GM11168 (cell line): ENCODE data around the gene KIAA1549.

Source experiments
- in situ Hi-C: fragments of 300-500 bp; cut with MboI; formaldehyde crosslinking; loops from one replicate; pipeline ENCODE4 v1.12.0; 2022; ENCODE audit warnings: low sequenced_read_pairs; ENCODE audit not compliant: unreplicated experiment

KIAA1549 gene

DNA sequence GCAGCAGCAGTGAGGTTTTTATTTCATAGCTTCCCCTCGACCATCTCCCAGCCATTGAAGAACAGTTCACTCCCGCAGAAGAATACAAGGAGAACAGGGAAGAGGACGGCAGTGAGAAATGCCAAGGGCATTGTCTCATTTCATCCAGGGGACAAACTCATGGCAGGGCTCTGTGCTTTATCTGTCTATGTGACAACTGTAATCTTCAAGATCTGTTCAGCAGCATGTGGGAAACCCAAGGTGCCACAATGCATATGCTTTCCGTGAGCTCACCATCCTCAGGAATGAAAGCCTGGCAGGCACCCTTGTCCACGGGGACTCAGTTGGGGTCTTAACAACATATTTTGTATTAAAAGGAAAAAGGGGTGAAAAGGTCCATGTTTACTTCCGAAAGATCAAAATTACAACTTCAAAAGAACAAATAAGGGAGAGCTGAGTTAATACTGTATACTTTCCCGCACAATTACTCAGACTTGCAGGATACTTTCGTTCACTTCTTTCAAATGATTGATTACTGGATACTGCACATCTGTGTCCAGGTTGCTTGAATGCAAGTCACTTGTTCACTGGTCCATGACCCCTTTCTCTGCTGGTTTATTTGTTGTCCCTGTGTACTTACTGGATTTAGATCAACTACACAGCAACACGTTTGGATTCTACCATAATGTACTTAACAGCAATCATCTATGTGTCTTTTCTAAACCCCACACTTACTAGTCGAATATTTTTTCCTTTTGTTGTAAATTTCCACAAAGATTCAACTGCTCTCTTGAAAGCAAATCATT, 93.1 kb downstream of the KIAA1549 start:
- in situ Hi-C loops: no loop called here

DNA sequence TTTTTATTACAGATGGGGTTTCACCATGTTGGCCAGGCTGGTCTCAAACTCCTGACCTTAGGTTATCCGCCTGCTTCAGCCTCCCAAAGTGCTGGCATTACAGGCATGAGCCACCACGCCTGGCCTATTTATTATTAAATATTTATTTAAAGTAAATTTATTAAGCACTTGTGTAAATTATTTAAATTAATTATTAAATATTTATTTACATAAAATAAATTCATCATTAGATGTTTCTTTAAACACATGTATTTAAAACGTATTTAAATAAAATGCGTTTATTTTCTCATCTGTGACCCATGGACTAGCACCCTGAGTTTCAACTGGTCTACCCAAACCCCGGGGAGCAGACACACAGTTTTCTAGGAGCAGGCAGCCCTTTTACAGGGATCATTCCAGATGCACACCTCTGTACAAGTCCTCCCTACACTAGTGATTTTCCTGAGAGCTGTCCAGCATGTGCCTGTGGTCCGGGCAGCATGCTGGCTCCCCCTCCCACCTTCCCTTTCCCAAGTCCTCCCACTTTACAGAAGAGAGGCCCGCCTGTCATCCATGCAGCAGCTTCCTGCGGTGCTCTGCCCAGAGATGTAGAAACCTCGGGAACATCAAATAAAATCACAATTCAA, 94.0 kb downstream of the KIAA1549 start:
- in situ Hi-C loops: no loop called here

GRCh38 chr7:138886501-138886917, 94.7 kb downstream of the KIAA1549 start:
- in situ Hi-C loops: no loop called here

GRCh38 chr7:138885383-138886147, 95.6 kb downstream of the KIAA1549 start:
- in situ Hi-C loops: no loop called here

- in situ Hi-C loops: no loop called here
Observed at GRCh38 chr7:138882249-138882648, 98.9 kb downstream of the KIAA1549 start.

- in situ Hi-C loops: no loop called here
Observed at GRCh38 chr7:138881579-138882188, 99.5 kb downstream of the KIAA1549 start.

DNA sequence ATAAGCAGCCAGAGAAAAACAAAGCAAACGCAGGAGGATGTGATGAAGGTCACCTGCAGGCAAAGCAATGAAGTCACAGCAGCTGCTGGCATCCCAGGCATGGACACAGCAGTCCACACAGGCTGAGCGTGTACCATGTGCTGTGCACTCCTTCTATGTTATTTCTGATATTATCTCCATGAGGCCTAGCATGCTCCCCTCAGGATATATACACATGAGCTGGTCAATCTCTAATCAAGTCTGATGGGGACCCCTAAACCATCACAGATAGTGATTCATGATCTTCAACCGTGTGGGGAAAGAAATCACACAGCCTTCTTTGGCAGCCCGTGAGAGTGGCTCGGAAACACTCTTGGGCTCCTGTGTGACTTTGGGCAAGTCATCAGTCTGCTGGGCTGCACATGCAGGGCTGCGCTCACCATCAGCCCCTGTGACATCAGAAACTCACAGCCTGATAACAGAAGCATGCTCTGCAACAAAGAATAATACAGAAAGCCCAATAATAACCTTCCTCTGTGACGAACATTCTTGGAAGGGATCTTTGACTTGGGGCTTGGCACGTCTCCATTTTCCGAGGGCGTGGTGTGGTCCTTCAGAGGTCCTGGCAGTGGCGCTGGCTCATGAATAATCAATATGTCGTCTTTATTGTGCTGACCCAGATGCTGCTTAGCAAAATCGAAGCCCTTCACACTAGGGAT, 100.2 kb downstream of the KIAA1549 start:
- in situ Hi-C loops: no loop called here

- in situ Hi-C loops: no loop called here
Observed at GRCh38 chr7:138879356-138879755, 101.8 kb downstream of the KIAA1549 start.

DNA sequence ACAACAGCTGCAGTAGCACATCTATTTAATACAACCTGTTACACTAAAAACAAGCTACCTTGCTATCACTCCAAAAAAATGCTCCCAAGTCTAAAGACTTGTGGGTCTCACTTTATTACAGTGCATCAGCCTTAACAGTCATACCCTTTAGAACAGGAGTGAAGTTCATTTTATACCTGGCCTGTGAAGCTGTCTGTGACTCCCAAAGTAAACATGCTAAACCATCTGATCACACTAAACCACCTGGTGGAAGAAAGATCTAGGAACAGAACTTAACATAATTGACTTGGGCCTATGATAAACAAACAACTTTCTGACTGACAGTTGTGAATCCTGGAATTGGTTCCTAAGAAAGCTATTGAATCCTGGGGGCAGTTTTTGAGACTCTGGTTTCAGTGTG, 102.3 kb downstream of the KIAA1549 start:
- in situ Hi-C loops: no loop called here

- in situ Hi-C loops: no loop called here
Observed at GRCh38 chr7:138878051-138878450, 103.1 kb downstream of the KIAA1549 start.

DNA sequence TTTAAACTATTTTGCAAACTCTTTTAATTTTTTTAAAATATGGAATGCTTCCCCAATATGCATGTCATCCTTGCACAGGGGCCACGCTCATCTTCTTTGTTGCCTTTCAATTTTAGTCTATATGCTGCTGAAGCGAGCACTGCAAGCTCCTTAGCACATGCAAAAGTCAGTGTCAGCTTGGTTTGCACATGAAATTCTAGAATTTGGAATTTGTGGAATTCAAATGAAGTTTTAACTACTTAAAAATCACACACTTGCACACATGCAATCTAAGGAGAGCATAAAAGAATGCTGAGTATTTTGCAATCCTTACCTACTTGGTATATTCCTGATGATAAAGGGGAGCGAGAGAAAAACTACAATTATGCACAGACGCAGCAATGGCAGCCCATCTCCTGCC, 104.9 kb downstream of the KIAA1549 start:
- in situ Hi-C loops: no loop called here

DNA sequence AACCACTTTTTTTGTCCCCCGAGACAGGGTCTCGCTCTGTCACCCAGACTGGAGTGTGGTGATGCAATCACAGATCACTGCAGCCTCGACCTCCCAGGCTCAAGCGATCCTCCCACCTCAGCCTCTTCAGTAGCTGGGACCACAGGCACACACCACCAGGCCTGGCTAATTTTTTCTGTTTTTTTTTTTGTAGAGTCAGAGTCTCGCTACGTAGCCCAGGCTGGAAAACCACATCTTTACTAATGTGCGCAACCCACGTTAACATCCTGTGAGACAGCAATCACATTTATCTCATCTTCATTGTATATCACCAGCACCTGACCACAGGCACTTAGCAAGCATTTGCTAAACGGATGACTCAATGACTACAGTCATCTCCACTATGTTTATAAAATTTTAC, 105.4 kb downstream of the KIAA1549 start:
- in situ Hi-C loops: no loop called here

GRCh38 chr7:138873220-138873892, 107.8 kb downstream of the KIAA1549 start:
- in situ Hi-C loops: no loop called here

DNA sequence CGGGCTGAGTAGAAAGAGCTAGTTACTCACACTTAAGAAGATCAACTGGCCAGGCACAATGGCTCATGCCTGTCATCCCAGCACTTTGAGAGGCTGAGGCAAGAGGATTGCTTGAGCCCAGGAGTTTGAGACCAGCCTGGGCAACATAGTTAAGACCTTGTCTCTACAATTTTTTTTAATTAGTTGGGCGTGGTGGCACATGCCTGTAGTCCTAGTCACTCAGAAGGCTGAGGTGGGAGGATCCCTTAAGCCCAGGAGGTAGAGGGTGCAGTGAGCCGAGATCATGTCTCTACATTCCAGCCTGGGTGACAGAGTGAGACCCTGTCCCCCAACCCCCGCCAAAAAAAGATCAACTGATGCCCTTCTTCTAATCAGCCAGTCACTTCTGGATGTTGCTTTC, 108.6 kb downstream of the KIAA1549 start:
- in situ Hi-C loops: no loop called here

DNA sequence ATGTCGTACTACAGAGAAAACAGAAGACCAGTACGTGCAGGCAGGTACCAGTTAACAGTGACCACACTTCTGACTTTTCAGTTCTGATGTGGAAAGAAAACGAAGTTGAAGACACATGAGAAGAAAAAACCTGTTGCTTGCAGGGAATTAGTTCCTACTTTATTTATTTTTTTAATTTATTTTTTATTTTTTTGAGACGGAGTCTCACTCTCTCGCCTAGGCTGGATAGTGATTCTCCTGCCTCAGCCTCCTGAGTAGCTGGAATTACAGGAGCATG, 109.4 kb downstream of the KIAA1549 start:
- in situ Hi-C loops: no loop called here

- in situ Hi-C loops: no loop called here
Observed at GRCh38 chr7:138871065-138871813, 110.0 kb downstream of the KIAA1549 start.

- in situ Hi-C loops: no loop called here
Observed at GRCh38 chr7:138869353-138869752, 111.8 kb downstream of the KIAA1549 start.

GRCh38 chr7:138868711-138869110, 112.5 kb downstream of the KIAA1549 start:
- in situ Hi-C loops: no loop called here

DNA sequence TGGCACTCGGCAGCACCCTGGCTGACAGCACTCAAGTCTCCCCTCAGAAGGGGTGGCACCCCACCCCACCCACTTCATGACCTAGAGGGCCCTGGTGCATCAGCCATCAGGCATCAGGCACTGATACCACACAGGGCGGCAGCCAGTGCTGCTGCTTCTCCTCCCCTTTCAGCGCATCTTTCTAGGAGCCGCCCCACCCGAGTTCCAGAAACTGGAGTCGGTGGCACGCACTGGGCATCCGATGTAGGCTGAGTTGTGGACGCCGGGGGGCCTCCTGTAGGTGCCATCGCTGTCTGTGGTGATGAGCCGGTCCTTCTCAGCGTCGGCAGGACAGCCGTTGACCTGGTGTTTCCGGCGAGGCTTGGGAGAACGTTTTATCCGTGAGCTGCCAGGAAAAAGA, 113.4 kb downstream of the KIAA1549 start:
- in situ Hi-C loops: no loop called here
